Measurements from ENCODE around the gene SLC25A25. TPM values are rescaled to one million over a fixed set of nuclear protein-coding genes. Genes with fewer than 3 reads are reported as not detected.

Gene SLC25A25
- total and polyA plus RNA-seq, 2 donors (not counting 3 experiments of a cell fraction or from before 2014, with no cell fraction given): 18.1 to 20.2 TPM

- ChIA-PET CTCF (interaction anchor here (1.0 to 1.9 kb wide), 3 partner anchors 30 to 118 kb away, joined by 4 to 9 read pairs (median 4); no protein-coding TSS in a partner anchor), POLR2A (no interaction called here)
- H3K36me3 ChIP-seq (ENCODE audit: control insufficient read depth in 2 of 2, extremely low read depth in 1 of 2, insufficient read depth in 2 of 2, low read length in 2 of 2): no peaks in the 10 kb centered on the region
- intact Hi-C loops (cut with micrococcal nuclease): no loop called here
- H3K4me2 ChIP-seq (ENCODE audit: insufficient read depth, low read length): no peak overlapping the region
- no peaks in the 10 kb centered on the region for H3K9me1 ChIP-seq (replicated peaks; ENCODE audit: control insufficient read depth, extremely low read depth, insufficient read depth, low read length)
- H3K9ac ChIP-seq (replicated peaks; ENCODE audit: extremely low read depth, insufficient read depth, low read length): no peak overlapping the region
- no peaks in the 10 kb centered on the region for H3K27me3 ChIP-seq (ENCODE audit: control insufficient read depth in 2 of 2, insufficient read depth in 2 of 2, low read length in 2 of 2)
- H3K79me2 ChIP-seq (ENCODE audit: control insufficient read depth, insufficient read depth, low read length): peaks cover 4% of the 10 kb centered on the region
- H3K27ac ChIP-seq (ENCODE audit: insufficient read depth, low read depth, low read length): no peak overlapping the region
- peak; percentile 75 for FAIRE-seq
- H3K4me1 ChIP-seq (ENCODE audit: control insufficient read depth, extremely low read depth, insufficient read depth, low read length): peaks cover 8% of the 10 kb centered on the region
- no peaks in the 10 kb centered on the region for H4K20me1 ChIP-seq (replicated peaks; ENCODE audit: control insufficient read depth, extremely low read depth, insufficient read depth, low read length)
- no TSS peak for BruUV-seq (replicated peaks)
- no peaks in the 10 kb centered on the region for H3K9me3 ChIP-seq (replicated peaks; ENCODE audit: control insufficient read depth, insufficient read depth, low read length)
- dilution Hi-C loops (cut with MboI; ENCODE audit: extremely low pct_ligation_motif_present, low sequenced_read_pairs): no loop called here
- peak; percentile 26 for DNase-seq (ENCODE audit: low read depth, low spot score)
- peak overlapping the region; percentile 0 for H2AFZ ChIP-seq (ENCODE audit: low read depth, low read length)
- TF ChIP-seq MAX (IDR thresholded peaks at IDR 0.05; ENCODE audit: insufficient read depth, insufficient read length): no peak
- TF ChIP-seq POLR2A (IDR thresholded peaks at IDR 0.05; ENCODE audit: low read depth, low read length): no peak
- TF ChIP-seq GATA2 (IDR thresholded peaks at IDR 0.05; ENCODE audit: insufficient read depth, insufficient read length, low read depth, low read length): no peak
- TF ChIP-seq CTCF (IDR thresholded peaks at IDR 0.05; ENCODE audit: extremely low read depth in 1 of 2, insufficient read depth in 1 of 2, low read depth in 1 of 2, low read length in 2 of 2): no peak
- no peak for TF ChIP-seq EZH2 (IDR thresholded peaks at IDR 0.05; ENCODE audit: borderline replicate concordance, low read depth, low read length, severe bottlenecking)
- TF ChIP-seq MYC (IDR thresholded peaks at IDR 0.05; ENCODE audit: low read depth, low read length): no peak
- no peak for TF ChIP-seq POLR2AphosphoS5 (IDR thresholded peaks at IDR 0.05; ENCODE audit: insufficient read depth, low read depth, low read length)
- no peak for TF ChIP-seq FOS (IDR thresholded peaks at IDR 0.05; ENCODE audit: borderline replicate concordance, insufficient read depth, low read length)
- no peak for TF ChIP-seq JUN (IDR thresholded peaks at IDR 0.05; ENCODE audit: borderline replicate concordance, insufficient read depth, insufficient read length, low read depth)
- no peak overlapping the region for H3K4me3 ChIP-seq (replicated peaks in 1 of 3; ENCODE audit: insufficient read depth in 1 of 3, low read depth in 1 of 3, low read length in 3 of 3)
Measured at GRCh38 chr9:128061275-128061960, 6.6 kb upstream of the SLC25A25 start.

Measured in endothelial cell of umbilical vein (primary cell).